Liver (tissue), 9 donors: ENCODE measurements around the gene SHISA3. TPM values are rescaled to one million over a fixed set of nuclear protein-coding genes. Genes with fewer than 3 reads are reported as not detected.

Source experiments
- DNase-seq: peaks from one replicate; pipeline ENCODE4 v3.0.0-alpha.2; 2017; ENCODE audit warnings: low spot score
- H3K27ac ChIP-seq, 2 donors: one replicate each; pipeline ENCODE4 v1.7.0; 2013; ENCODE audit warnings: inconsistent platforms in 2 of 2, low read length in 2 of 2, control low read depth in 1 of 2, low read depth in 1 of 2, mild to moderate bottlenecking in 1 of 2
- H3K27me3 ChIP-seq, 4 donors: one replicate each; pipeline versions ENCODE4 v1.6.1 to v1.7.0; 2013; ENCODE audit warnings: low read length in 3 of 4, inconsistent platforms in 1 of 4, mild to moderate bottlenecking in 1 of 4, moderate library complexity in 1 of 4; ENCODE audit not compliant: control insufficient read depth in 4 of 4, insufficient read depth in 4 of 4
- H3K36me3 ChIP-seq, 4 donors: one replicate each; pipeline versions ENCODE4 v1.6.1 to v1.7.0; 2013; ENCODE audit warnings: low read length in 3 of 4, mild to moderate bottlenecking in 3 of 4, low read depth in 1 of 4, moderate library complexity in 1 of 4; ENCODE audit not compliant: control insufficient read depth in 4 of 4, insufficient read depth in 3 of 4
- H3K4me1 ChIP-seq, 4 donors: one replicate each; pipeline versions ENCODE4 v1.6.1 to v1.7.0; 2013; ENCODE audit warnings: low read length in 3 of 4, mild to moderate bottlenecking in 3 of 4, moderate library complexity in 1 of 4; ENCODE audit not compliant: control insufficient read depth in 4 of 4, insufficient read depth in 4 of 4
- H3K4me3 ChIP-seq, 3 donors: one replicate each; pipeline versions ENCODE4 v1.6.1 to v1.7.0; 2013; ENCODE audit warnings: low read length in 3 of 3, control low read depth in 1 of 3, low read depth in 1 of 3, mild to moderate bottlenecking in 1 of 3
- H3K9ac ChIP-seq, 2 donors: one replicate each; pipeline ENCODE4 v1.7.0; 2013; ENCODE audit warnings: low read length in 2 of 2, mild to moderate bottlenecking in 2 of 2, moderate library complexity in 2 of 2, control low read depth in 1 of 2, low read depth in 1 of 2
- H3K9me3 ChIP-seq, 4 donors: one replicate each; pipeline versions ENCODE4 v1.6.1 to v1.7.0; 2013; ENCODE audit warnings: low read length in 3 of 4; ENCODE audit not compliant: control insufficient read depth in 4 of 4
- CTCF ChIP-seq: fragments of 150-350 bp; IDR thresholded peaks from 2 replicates; pipeline ENCODE4 v1.5.1; 2017; ENCODE audit warnings: improper control_type of control experiment, low read depth, low read length; ENCODE audit not compliant: missing input control
- EGR1 ChIP-seq, 2 donors: IDR thresholded peaks; 2 replicates each; pipeline ENCODE4 v1.6.1; 2016 to 2018; ENCODE audit warnings: antibody characterized with exemption in 2 of 2, low read depth in 2 of 2
- FOXA1 ChIP-seq: IDR thresholded peaks from 2 replicates; pipeline ENCODE4 v1.6.1; 2016; ENCODE audit warnings: antibody characterized with exemption
- FOXA2 ChIP-seq: IDR thresholded peaks from 2 replicates; pipeline ENCODE4 v1.6.1; 2016; ENCODE audit warnings: antibody characterized with exemption
- GABPA ChIP-seq, 2 donors: IDR thresholded peaks in 1 of 2; conservative IDR thresholded peaks in 1 of 2; 2 replicates each; pipeline ENCODE4 v1.6.1; 2016; ENCODE audit warnings: antibody characterized with exemption in 2 of 2, mild to moderate bottlenecking in 1 of 2, moderate library complexity in 1 of 2
- HNF4A ChIP-seq, 2 donors: conservative IDR thresholded peaks; 2 replicates each; pipeline ENCODE4 v1.6.1; 2016; ENCODE audit warnings: antibody characterized with exemption in 2 of 2, mild to moderate bottlenecking in 2 of 2
- HNF4G ChIP-seq: IDR thresholded peaks from 2 replicates; pipeline ENCODE4 v1.6.1; 2016; ENCODE audit warnings: antibody characterized with exemption
- JUND ChIP-seq, 2 donors: IDR thresholded peaks; 2 replicates each; pipeline ENCODE4 v1.6.1; 2016; ENCODE audit warnings: antibody characterized with exemption in 2 of 2
- MAX ChIP-seq: IDR thresholded peaks from 2 replicates; pipeline ENCODE4 v1.6.1; 2016; ENCODE audit warnings: antibody characterized with exemption
- NR2F2 ChIP-seq: IDR thresholded peaks from 2 replicates; pipeline ENCODE4 v1.6.1; 2016; ENCODE audit warnings: antibody characterized with exemption
- RAD21 ChIP-seq, 2 donors: IDR thresholded peaks; 2 replicates each; pipeline ENCODE4 v1.6.1; 2016; ENCODE audit warnings: antibody characterized with exemption in 2 of 2, mild to moderate bottlenecking in 2 of 2
- RXRA ChIP-seq, 2 donors: IDR thresholded peaks; 2 replicates each; pipeline ENCODE4 v1.6.1; 2017 to 2018; ENCODE audit warnings: antibody characterized with exemption in 2 of 2, mild to moderate bottlenecking in 1 of 2
- SP1 ChIP-seq: IDR thresholded peaks from 2 replicates; pipeline ENCODE4 v1.6.1; 2018; ENCODE audit warnings: antibody characterized with exemption, mild to moderate bottlenecking
- TAF1 ChIP-seq: conservative IDR thresholded peaks from 2 replicates; pipeline ENCODE4 v1.6.1; 2016; ENCODE audit warnings: antibody characterized with exemption, mild to moderate bottlenecking
- YY1 ChIP-seq: IDR thresholded peaks from 2 replicates; pipeline ENCODE4 v1.6.1; 2016; ENCODE audit warnings: antibody characterized with exemption, mild to moderate bottlenecking
- WGBS: extraction: QIAGEN DNeasy Blood & Tissue Kit; methylation state at CpG from one replicate; pipeline ENCODE4 v1.1.7; 2013; 5-methylcytosine and 5-hydroxymethylcytosine counted together
- polyA plus RNA-seq, 2 donors: library from polyadenylated mRNA; stranded (reverse) in 1 of 2; unstranded in 1 of 2; fragments of 200-250 nt in 1 of 2; fragments of >200 nt in 1 of 2; fragmentation: Nextera tagmentation in 1 of 2; extraction: Ambion mirVana in 1 of 2; gene quantifications; one replicate each; pipeline versions ENCODE4 v1.2.1 to v1.2.3, GENCODE V29; 2013 to 2015
- total RNA-seq, 2 donors: library from RNA; depleted of rRNA; stranded (reverse); fragments of >200 nt; gene quantifications; one replicate each; pipeline ENCODE4 v1.2.3, GENCODE V29; 2014
- TF ChIP-seq, protein P1 (sequence below): IDR thresholded peaks from 2 replicates; pipeline ENCODE4 v1.6.1; 2016; ENCODE audit warnings: antibody characterized with exemption, mild to moderate bottlenecking
- TF ChIP-seq, protein P2 (sequence below): IDR thresholded peaks from 2 replicates; pipeline ENCODE4 v1.6.1; 2016; ENCODE audit warnings: antibody characterized with exemption
- donor health status: healthy.
- donor health status: healthy.
- donor health status: healthy.
- donor health status: healthy.
- donor health status: healthy.

Gene SHISA3
- total and polyA plus RNA-seq, 4 donors, result 0.25 to 0.63 (median 0.56) TPM; not detected in 1

DNA sequence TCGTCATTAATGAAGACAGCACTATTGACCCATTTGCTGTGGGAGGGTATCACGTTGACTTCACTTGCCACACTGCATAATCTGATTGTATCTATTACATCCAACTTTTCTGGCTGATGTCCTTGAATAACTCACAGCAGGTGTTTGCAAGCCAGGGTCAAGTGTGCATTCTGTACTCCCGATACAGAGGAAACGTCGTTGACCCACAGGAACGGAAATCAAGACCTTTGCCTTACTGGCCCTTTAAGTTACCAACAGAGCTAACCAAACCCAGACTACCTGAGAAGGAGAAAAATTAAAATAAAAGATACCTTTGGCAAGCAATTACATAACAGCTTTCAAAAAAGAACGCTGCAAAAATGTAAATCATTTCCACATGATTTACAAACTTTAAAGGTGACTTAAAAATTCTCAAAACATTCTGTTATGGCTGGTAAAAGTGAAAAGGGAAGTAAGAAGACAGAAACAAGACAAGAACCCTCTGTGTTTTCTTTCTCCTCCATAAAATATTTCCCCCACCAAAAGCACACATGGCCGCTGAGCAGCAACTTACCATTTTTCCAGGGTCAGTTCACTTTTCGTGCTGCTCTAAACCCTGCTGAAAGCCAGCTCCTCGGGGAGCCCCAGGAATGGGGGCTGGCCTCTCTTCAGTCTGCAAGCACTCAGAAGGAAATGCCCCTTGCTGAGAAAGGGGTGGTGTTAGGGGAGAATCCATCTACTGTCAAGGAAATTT is 6.5 kb upstream of the SHISA3 start:
- Histone ChIP-seq H3K36me3 (no peaks in the 10 kb centered on the region), H3K9ac (no peak overlapping the region), H3K27me3 (peaks cover 0 to 4% (median 2%) of the 10 kb centered on the region in 4 donors), H3K27ac (no peak overlapping the region), H3K4me3 (no peak overlapping the region), H3K9me3 (no peaks in the 10 kb centered on the region), H3K4me1 (no peaks in the 10 kb centered on the region)
- no peak for TF ChIP-seq FOXA2
- no peak for TF ChIP-seq MAX
- TF ChIP-seq SP1, result no peak
- no peak for TF ChIP-seq GABPA (IDR thresholded peaks at IDR 0.05 in 1 of 2, conservative IDR thresholded peaks at IDR 0.05 in 1 of 2)
- no peak for TF ChIP-seq NR2F2
- no peak for TF ChIP-seq CTCF
- TF ChIP-seq HNF4A (conservative IDR thresholded peaks at IDR 0.05), result no peak
- TF ChIP-seq EGR1 (IDR thresholded peaks at IDR 0.05; ENCODE audit: low read depth in 2 of 2), result no peak
- no peak for TF ChIP-seq JUND (IDR thresholded peaks at IDR 0.05)
- WGBS, result 47% methylated on average over 10 of the region's 10 CpGs
- DNase-seq, result no peak

DNA sequence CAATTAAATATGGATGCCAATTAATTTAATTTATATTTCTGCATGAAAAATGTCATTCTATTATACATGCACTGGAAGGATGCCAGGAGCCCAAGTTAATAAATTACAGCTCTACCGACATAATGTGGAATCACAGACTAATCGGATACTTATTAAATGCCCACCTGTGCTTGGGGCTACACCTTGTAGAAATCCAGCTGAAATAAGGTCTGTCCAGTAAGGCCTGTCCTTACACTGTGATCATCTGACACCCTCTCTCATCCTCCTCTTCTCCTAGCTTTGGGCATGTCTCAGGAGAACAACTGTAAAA is 6.0 kb upstream of the SHISA3 start:
- no peak overlapping the region for H3K27ac ChIP-seq
- no peak overlapping the region for H3K4me3 ChIP-seq
- H3K9ac ChIP-seq, result no peak overlapping the region
- DNase-seq, result no peak
- H3K9me3 ChIP-seq, result no peaks in the 10 kb centered on the region
- peaks cover 0 to under 1% (median 0%) of the 10 kb centered on the region in 4 donors for H3K4me1 ChIP-seq
- H3K36me3 ChIP-seq, result no peaks in the 10 kb centered on the region
- peaks cover 0 to 6% (median 3%) of the 10 kb centered on the region in 4 donors for H3K27me3 ChIP-seq
- 62% methylated on average over 2 of the region's 2 CpGs for whole genome bisulfite sequencing
- no peak for TF ChIP-seq FOXA2
- no peak for TF ChIP-seq CTCF
- TF ChIP-seq YY1, result no peak
- TF ChIP-seq SP1, result no peak
- TF ChIP-seq TAF1, result no peak
- no peak for TF ChIP-seq GABPA (IDR thresholded peaks at IDR 0.05 in 1 of 2, conservative IDR thresholded peaks at IDR 0.05 in 1 of 2)
- TF ChIP-seq, protein P1, sequence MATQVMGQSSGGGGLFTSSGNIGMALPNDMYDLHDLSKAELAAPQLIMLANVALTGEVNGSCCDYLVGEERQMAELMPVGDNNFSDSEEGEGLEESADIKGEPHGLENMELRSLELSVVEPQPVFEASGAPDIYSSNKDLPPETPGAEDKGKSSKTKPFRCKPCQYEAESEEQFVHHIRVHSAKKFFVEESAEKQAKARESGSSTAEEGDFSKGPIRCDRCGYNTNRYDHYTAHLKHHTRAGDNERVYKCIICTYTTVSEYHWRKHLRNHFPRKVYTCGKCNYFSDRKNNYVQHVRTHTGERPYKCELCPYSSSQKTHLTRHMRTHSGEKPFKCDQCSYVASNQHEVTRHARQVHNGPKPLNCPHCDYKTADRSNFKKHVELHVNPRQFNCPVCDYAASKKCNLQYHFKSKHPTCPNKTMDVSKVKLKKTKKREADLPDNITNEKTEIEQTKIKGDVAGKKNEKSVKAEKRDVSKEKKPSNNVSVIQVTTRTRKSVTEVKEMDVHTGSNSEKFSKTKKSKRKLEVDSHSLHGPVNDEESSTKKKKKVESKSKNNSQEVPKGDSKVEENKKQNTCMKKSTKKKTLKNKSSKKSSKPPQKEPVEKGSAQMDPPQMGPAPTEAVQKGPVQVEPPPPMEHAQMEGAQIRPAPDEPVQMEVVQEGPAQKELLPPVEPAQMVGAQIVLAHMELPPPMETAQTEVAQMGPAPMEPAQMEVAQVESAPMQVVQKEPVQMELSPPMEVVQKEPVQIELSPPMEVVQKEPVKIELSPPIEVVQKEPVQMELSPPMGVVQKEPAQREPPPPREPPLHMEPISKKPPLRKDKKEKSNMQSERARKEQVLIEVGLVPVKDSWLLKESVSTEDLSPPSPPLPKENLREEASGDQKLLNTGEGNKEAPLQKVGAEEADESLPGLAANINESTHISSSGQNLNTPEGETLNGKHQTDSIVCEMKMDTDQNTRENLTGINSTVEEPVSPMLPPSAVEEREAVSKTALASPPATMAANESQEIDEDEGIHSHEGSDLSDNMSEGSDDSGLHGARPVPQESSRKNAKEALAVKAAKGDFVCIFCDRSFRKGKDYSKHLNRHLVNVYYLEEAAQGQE, result no peak
- TF ChIP-seq MAX, result no peak
- TF ChIP-seq EGR1 (IDR thresholded peaks at IDR 0.05; ENCODE audit: low read depth in 2 of 2), result no peak
- TF ChIP-seq NR2F2, result no peak
- TF ChIP-seq HNF4A (conservative IDR thresholded peaks at IDR 0.05), result no peak
- no peak for TF ChIP-seq HNF4G
- TF ChIP-seq RXRA (IDR thresholded peaks at IDR 0.05), result no peak
- no peak for TF ChIP-seq RAD21 (IDR thresholded peaks at IDR 0.05)
- TF ChIP-seq JUND (IDR thresholded peaks at IDR 0.05), result no peak
- TF ChIP-seq FOXA1, result no peak
- TF ChIP-seq, protein P2, sequence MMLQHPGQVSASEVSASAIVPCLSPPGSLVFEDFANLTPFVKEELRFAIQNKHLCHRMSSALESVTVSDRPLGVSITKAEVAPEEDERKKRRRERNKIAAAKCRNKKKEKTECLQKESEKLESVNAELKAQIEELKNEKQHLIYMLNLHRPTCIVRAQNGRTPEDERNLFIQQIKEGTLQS, result no peak
